ENCODE results near the gene BCAR1. TPM values are rescaled to one million over a fixed set of nuclear protein-coding genes. Genes with fewer than 3 reads are reported as not detected.
"Not testable (repeated sequence)": the region's sequence is repeated elsewhere in the genome, so short reads cannot be mapped to it uniquely, and the experiment has no call there.

BCAR1 gene
- total RNA-seq, 1 experiment from 2014 or later = 58.6 TPM

DNA sequence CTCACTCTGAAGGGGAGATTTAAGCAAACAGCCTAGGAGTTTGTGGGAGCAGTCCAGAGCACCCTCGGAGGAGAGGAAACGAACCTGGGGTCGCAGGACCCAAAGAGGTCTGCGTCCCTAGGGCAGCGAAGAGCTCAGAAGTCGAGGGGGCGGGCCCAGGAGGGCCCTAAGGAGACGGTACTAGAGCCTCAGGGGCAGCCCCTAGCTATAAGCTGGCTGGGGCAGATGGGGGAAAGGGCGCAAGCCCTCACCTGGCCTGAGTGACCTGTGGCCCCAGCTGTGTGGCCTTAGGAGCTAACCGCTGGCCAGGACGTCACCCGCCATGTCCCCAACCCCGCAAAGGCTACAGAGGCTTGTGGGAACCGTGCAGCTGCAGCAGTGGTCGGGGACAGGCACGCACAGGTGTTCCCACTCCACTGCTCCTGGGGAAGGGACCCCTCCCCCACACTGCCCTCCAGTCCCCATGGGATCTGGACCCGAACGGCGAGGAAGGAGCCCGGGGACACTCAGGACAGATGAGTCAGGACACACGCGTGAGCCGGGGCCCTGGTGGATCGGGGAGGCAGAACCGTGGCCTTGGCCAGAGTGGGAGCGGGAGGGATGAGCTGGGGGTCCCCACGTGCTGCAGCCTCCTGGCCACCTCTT, 42.4 kb downstream of the BCAR1 start:
- Mint-ChIP-seq H3K27ac (ENCODE audit: low read depth, unreplicated experiment) (no peak overlapping the region), H3K36me3 (ENCODE audit: insufficient read depth, unreplicated experiment) (no peaks in the 10 kb centered on the region), H3K4me1 (ENCODE audit: insufficient read depth, unreplicated experiment) (no peaks in the 10 kb centered on the region), H3K27me3 (ENCODE audit: insufficient read depth, unreplicated experiment) (no peaks in the 10 kb centered on the region), H3K4me3 (ENCODE audit: unreplicated experiment) (no peak overlapping the region), H3K9me3 (ENCODE audit: unreplicated experiment) (no peaks in the 10 kb centered on the region)
- ChIA-PET CTCF (interaction anchor here (0.5 to 2.5 kb wide), 5 partner anchors 9 to 67 kb away, joined by 3 to 12 read pairs (median 4); no protein-coding TSS in a partner anchor), POLR2A (interaction anchor here (0.7 kb wide), 1 partner anchor 569 kb away, joined by 3 read pairs; no protein-coding TSS in a partner anchor)
- TF ChIP-seq, protein P1, sequence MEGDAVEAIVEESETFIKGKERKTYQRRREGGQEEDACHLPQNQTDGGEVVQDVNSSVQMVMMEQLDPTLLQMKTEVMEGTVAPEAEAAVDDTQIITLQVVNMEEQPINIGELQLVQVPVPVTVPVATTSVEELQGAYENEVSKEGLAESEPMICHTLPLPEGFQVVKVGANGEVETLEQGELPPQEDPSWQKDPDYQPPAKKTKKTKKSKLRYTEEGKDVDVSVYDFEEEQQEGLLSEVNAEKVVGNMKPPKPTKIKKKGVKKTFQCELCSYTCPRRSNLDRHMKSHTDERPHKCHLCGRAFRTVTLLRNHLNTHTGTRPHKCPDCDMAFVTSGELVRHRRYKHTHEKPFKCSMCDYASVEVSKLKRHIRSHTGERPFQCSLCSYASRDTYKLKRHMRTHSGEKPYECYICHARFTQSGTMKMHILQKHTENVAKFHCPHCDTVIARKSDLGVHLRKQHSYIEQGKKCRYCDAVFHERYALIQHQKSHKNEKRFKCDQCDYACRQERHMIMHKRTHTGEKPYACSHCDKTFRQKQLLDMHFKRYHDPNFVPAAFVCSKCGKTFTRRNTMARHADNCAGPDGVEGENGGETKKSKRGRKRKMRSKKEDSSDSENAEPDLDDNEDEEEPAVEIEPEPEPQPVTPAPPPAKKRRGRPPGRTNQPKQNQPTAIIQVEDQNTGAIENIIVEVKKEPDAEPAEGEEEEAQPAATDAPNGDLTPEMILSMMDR (IDR thresholded peaks at IDR 0.05; ENCODE audit: unreplicated experiment) = no peak
- DNase-seq (ENCODE audit: unreplicated experiment) = no peak
- intact Hi-C loops (cut with micrococcal nuclease) = loop anchor here (10.0 kb wide), 1 partner anchor 416 kb away; the partner anchor contains the start of gene ADAT1
- no TSS peak for BruUV-seq (replicated peaks)

GRCh38 chr16:75208242-75208825, 43.1 kb downstream of the BCAR1 start:
- ChIA-PET POLR2A (no interaction called here), CTCF (interaction anchor here (0.8 to 2.5 kb wide), 5 partner anchors 9 to 26 kb away, joined by 3 to 12 read pairs (median 3); no protein-coding TSS in a partner anchor)
- Mint-ChIP-seq H3K36me3 (ENCODE audit: insufficient read depth, unreplicated experiment) (no peaks in the 10 kb centered on the region), H3K9me3 (ENCODE audit: unreplicated experiment) (no peaks in the 10 kb centered on the region), H3K27me3 (ENCODE audit: insufficient read depth, unreplicated experiment) (no peaks in the 10 kb centered on the region), H3K27ac (ENCODE audit: low read depth, unreplicated experiment) (no peak overlapping the region), H3K4me3 (ENCODE audit: unreplicated experiment) (no peak overlapping the region), H3K4me1 (ENCODE audit: insufficient read depth, unreplicated experiment) (no peaks in the 10 kb centered on the region)
- intact Hi-C loops (cut with micrococcal nuclease) = loop anchor here (10.0 kb wide), 1 partner anchor 416 kb away; the partner anchor contains the start of gene ADAT1
- TF ChIP-seq, protein P1 (IDR thresholded peaks at IDR 0.05; ENCODE audit: unreplicated experiment) = no peak
- no TSS peak for BruUV-seq (replicated peaks)
- no peak for DNase-seq (ENCODE audit: unreplicated experiment)

GRCh38 chr16:75207831-75208230, 43.6 kb downstream of the BCAR1 start:
- BruUV-seq (replicated peaks) = no TSS peak
- TF ChIP-seq, protein P1 (IDR thresholded peaks at IDR 0.05; ENCODE audit: unreplicated experiment) = no peak
- DNase-seq (ENCODE audit: unreplicated experiment) = no peak
- no peak overlapping the region for H3K27ac Mint-ChIP-seq (ENCODE audit: low read depth, unreplicated experiment)
- no peaks in the 10 kb centered on the region for H3K36me3 Mint-ChIP-seq (ENCODE audit: insufficient read depth, unreplicated experiment)
- CTCF ChIA-PET = interaction anchor here (1.1 to 1.6 kb wide), 2 partner anchors 8 to 26 kb away, joined by 3 to 4 read pairs; no protein-coding TSS in a partner anchor
- no peaks in the 10 kb centered on the region for H3K9me3 Mint-ChIP-seq (ENCODE audit: unreplicated experiment)
- intact Hi-C loops (cut with micrococcal nuclease) = loop anchor here (2.0 to 10.0 kb wide), 2 partner anchors 17 to 417 kb away; partner anchors contain the start of gene ADAT1
- POLR2A ChIA-PET = no interaction called here
- no peaks in the 10 kb centered on the region for H3K4me1 Mint-ChIP-seq (ENCODE audit: insufficient read depth, unreplicated experiment)
- H3K4me3 Mint-ChIP-seq (ENCODE audit: unreplicated experiment) = no peak overlapping the region
- H3K27me3 Mint-ChIP-seq (ENCODE audit: insufficient read depth, unreplicated experiment) = no peaks in the 10 kb centered on the region

- CTCF ChIA-PET = interaction anchor here (1.1 to 1.6 kb wide), 3 partner anchors 8 to 26 kb away, joined by 3 to 4 read pairs (median 3); no protein-coding TSS in a partner anchor
- Mint-ChIP-seq H3K4me3 (ENCODE audit: unreplicated experiment) (no peak within 1 kb of the TSS), H3K4me1 (ENCODE audit: insufficient read depth, unreplicated experiment) (no peaks in the 10 kb centered on the region), H3K27ac (ENCODE audit: low read depth, unreplicated experiment) (no peak within 1 kb of the TSS), H3K27me3 (ENCODE audit: insufficient read depth, unreplicated experiment) (no peaks in the 10 kb centered on the region), H3K36me3 (ENCODE audit: insufficient read depth, unreplicated experiment) (no peaks in the 10 kb centered on the region), H3K9me3 (ENCODE audit: unreplicated experiment) (no peaks in the 10 kb centered on the region)
- POLR2A ChIA-PET = interaction anchor here (0.5 to 0.6 kb wide), 2 partner anchors 20 to 300 kb away, joined by 3 read pairs; no protein-coding TSS in a partner anchor
- no TSS peak for BruUV-seq (replicated peaks)
- TF ChIP-seq, protein P1 (IDR thresholded peaks at IDR 0.05; ENCODE audit: unreplicated experiment) = no peak
- intact Hi-C loops (cut with micrococcal nuclease) = loop anchor here (2.0 to 10.0 kb wide), 2 partner anchors 18 to 418 kb away; partner anchors contain the start of gene ADAT1
- DNase-seq (ENCODE audit: unreplicated experiment) = no peak
Observed at GRCh38 chr16:75206749-75207451, 44.5 kb downstream of the BCAR1 start, which contains the start of gene CTRB2. Gene CTRB2 (minus strand): TSS chr16:75207161. CDS start chr16:75207141, 20 bp downstream.

DNA sequence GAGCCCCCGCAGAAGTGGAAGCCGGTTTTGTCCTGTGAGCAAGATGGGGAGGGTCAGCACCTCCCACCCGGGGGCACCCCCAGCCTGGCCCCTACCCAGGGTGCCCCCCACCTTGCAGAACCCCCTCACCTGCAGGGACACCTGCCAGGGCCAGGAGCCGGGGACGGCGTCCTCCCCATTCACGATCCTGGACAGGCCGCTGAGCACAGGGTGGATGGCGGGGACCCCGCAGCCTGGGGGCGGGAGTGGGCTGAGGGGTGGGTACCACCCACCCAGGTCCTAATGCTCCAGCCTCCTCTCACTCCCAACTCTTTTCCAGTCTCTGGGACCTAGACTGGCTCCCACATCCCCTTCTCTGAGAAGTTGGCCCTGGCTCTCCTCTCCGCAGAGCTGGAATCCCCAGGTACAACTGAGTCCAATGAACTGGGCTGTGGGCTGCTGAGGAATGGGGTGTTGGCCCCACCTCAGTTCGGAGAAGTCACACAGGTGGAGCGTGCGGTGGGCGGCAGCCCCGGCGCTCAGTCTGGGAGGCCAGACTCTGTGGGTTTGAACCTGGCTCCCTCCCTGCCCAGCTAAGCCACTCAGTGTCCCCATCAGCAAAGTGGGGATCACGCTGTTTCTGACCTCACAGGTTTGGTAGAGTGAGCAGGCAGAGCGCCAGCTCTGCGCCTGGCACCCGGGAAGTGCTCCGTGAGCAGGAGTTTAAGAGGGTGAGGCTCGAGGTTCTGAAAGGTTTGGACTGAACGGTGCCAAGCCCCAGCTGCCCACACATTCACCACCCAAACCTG, 45.3 kb downstream of the BCAR1 start:
- not testable (repeated sequence) for BruUV-seq (replicated peaks)
- CTCF ChIA-PET = interaction anchor here (1.1 kb wide), 1 partner anchor 13 kb away, joined by 3 read pairs; no protein-coding TSS in a partner anchor
- POLR2A ChIA-PET = interaction anchor here (0.5 to 0.6 kb wide), 3 partner anchors 21 to 300 kb away, joined by 3 read pairs; no protein-coding TSS in a partner anchor

More for the DNA sequence above, 45.3 kb downstream of the BCAR1 start:
- not testable (repeated sequence) for DNase-seq (ENCODE audit: unreplicated experiment); H3K27me3 Mint-ChIP-seq (ENCODE audit: insufficient read depth, unreplicated experiment); H3K36me3 Mint-ChIP-seq (ENCODE audit: insufficient read depth, unreplicated experiment); H3K27ac Mint-ChIP-seq (ENCODE audit: low read depth, unreplicated experiment); H3K9me3 Mint-ChIP-seq (ENCODE audit: unreplicated experiment); H3K4me1 Mint-ChIP-seq (ENCODE audit: insufficient read depth, unreplicated experiment); H3K4me3 Mint-ChIP-seq (ENCODE audit: unreplicated experiment)
- intact Hi-C loops (cut with micrococcal nuclease) = loop anchor here (2.0 to 10.0 kb wide), 2 partner anchors 19 to 419 kb away; partner anchors contain the start of gene ADAT1

All from MCF 10A (cell line).